HK-2 (cell line): ENCODE data around the gene GLYAT.
"Not testable (repeated sequence)": the region's sequence is repeated elsewhere in the genome, so short reads cannot be mapped to it uniquely, and the experiment has no call there.

Experiments used
- DNase-seq: peaks from one replicate; pipeline ENCODE4 v3.0.0-alpha.2; 2018; ENCODE audit not compliant: unreplicated experiment

Gene GLYAT

GRCh38 chr11:58677536-58677935 is 54.2 kb downstream of the GLYAT start:
- DNase-seq = not testable (repeated sequence)

GRCh38 chr11:58676563-58677135 is 55.1 kb downstream of the GLYAT start:
- DNase-seq = no peak

GRCh38 chr11:58675334-58676155 is 56.2 kb downstream of the GLYAT start:
- DNase-seq = peak; percentile 60

GRCh38 chr11:58674609-58675008 is 57.1 kb downstream of the GLYAT start:
- no peak for DNase-seq

GRCh38 chr11:58671983-58672633 is 59.6 kb downstream of the GLYAT start:
- DNase-seq = no peak

GRCh38 chr11:58659910-58660570 is 71.7 kb downstream of the GLYAT start:
- DNase-seq = no peak

GRCh38 chr11:58659404-58659803 is 72.3 kb downstream of the GLYAT start:
- DNase-seq = no peak
